NB4 (cell line): ENCODE results near the gene PXMP4.

Experiments used
- POLR2A ChIP-seq: IDR thresholded peaks from 2 replicates; pipeline ENCODE4 v1.6.1; 2011; ENCODE audit warnings: mild to moderate bottlenecking; ENCODE audit not compliant: insufficient read length; ENCODE audit errors: extremely low read depth
- TF ChIP-seq, protein P1 (sequence below): IDR thresholded peaks from one replicate; pipeline ENCODE4 v1.5.1; 2012; ENCODE audit warnings: low read depth, low read length
- TF ChIP-seq, protein P2 (sequence below): IDR thresholded peaks from 2 replicates; pipeline ENCODE4 v1.6.1; 2011; ENCODE audit warnings: low read depth, low read length

DNA sequence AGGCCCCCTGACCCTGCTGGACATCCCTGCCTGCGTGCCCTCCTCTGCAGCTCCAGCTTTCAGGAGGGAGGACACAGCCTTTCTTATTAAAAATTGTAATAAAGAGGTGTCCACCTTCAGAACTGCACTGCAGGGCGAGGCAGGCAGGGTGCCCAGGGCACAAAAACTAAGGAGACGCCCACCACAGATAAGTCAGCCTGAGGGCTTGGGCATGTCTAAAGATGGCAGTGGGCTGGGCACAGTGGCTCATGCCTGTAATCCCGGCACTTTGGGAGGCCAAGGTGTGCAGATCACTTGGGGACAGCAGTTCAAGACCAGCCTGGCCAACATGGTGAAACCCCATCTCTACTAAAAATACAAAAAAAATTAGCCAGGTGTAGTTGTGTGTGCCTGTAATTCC lies 64.9 kb downstream of the PXMP4 start:
- TF ChIP-seq, protein P1, sequence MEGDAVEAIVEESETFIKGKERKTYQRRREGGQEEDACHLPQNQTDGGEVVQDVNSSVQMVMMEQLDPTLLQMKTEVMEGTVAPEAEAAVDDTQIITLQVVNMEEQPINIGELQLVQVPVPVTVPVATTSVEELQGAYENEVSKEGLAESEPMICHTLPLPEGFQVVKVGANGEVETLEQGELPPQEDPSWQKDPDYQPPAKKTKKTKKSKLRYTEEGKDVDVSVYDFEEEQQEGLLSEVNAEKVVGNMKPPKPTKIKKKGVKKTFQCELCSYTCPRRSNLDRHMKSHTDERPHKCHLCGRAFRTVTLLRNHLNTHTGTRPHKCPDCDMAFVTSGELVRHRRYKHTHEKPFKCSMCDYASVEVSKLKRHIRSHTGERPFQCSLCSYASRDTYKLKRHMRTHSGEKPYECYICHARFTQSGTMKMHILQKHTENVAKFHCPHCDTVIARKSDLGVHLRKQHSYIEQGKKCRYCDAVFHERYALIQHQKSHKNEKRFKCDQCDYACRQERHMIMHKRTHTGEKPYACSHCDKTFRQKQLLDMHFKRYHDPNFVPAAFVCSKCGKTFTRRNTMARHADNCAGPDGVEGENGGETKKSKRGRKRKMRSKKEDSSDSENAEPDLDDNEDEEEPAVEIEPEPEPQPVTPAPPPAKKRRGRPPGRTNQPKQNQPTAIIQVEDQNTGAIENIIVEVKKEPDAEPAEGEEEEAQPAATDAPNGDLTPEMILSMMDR, result no peak
- TF ChIP-seq, protein P2, sequence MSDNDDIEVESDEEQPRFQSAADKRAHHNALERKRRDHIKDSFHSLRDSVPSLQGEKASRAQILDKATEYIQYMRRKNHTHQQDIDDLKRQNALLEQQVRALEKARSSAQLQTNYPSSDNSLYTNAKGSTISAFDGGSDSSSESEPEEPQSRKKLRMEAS, result no peak
- no peak for TF ChIP-seq POLR2A
